ENCODE data around the gene METTL21A. TPM values are rescaled to one million over a fixed set of nuclear protein-coding genes. Genes with fewer than 3 reads are reported as not detected.

Gene METTL21A
- 37.1 and 40.8 TPM in 2 replicates for polyA plus RNA-seq
- 20.8 and 28.5 TPM in 2 replicates for polyA minus RNA-seq

DNA sequence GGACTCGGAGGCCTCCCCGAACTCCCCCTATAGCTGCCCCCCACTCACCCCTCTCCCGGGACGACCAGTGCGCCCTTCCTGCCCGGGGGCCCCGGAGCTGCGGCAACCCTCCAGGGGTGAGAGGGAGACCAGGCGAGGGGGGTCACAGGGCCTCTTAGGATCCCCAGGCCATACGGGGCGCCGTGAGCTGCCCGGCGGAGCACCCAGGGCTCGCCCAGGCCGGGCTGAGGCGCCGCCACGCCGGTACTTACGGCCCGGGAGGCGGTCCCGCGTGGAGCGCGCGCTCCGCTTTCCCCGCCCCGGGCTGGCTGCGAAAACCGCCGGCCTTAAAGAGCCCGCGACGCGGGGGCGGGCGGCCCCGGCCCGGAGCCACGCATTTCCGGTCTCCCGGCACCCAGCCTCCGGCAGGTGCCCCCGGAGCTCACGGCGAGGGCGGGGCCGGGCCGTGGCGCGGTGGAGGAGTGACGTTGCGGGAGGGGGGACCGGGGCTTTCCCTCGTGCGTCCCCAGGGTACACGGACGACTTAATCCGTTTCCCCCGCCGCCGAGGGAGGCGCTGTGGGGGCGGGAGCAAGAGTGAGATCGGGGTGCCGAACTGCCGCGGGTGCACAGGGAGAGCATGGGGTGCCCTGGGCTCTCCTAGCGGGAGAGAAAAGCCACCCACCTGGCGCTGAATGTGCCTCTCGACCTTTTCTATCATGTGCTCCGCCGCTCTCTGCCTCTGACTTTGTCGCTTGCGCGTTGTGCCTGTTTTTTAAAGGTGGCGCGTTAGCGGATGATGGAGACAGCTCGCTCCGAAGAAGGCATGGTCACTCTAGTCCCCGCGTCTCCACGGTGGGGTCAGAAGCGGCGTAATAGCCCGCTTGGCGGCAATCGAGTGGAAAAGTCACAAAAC lies at the start of gene METTL21A:
Gene METTL21A, minus strand, starts transcription at position 381 of the 894 bp plus-strand sequence. CDS start 1,019 bp downstream, outside the sequence.
- no peaks in the 10 kb centered on the region for H4K20me1 ChIP-seq (ENCODE audit: insufficient read depth)
- peak within 1 kb of the TSS; percentile 80 for H3K27ac ChIP-seq (ENCODE audit: low read length)
- H3K4me3 ChIP-seq (ENCODE audit: low read length): peak within 1 kb of the TSS; percentile 95

DNA sequence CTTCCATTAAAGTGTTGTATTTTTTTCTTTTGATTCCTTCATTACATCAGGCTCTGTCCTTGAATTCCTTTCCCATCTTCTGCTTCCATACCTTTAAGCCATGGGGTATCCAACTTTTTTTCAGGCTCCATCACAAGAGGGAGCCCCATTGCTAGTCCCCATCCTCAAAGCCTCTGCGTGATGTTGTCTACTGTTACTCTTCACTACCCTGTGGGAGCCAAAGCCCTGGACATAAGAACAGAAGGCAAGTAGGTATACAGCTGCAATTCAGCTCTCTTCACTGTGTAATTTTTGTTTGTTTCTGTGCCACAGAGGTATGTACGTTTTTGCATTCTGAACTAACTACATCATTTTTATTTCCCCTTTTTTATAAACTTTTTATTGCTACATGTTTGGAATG lies 49.6 kb upstream of the METTL21A start:
- Histone ChIP-seq H3F3A (ENCODE audit: insufficient read depth, low read length, poor library complexity, severe bottlenecking) (no peaks in the 10 kb centered on the region), H3K27ac (ENCODE audit: low read length) (no peak overlapping the region), H3K79me2 (replicated peaks; ENCODE audit: insufficient read depth, low read length) (no peaks in the 10 kb centered on the region), H3K9ac (ENCODE audit: low read length) (no peak overlapping the region), H2AFZ (ENCODE audit: low read depth, low read length) (no peak overlapping the region), H3K36me3 (ENCODE audit: insufficient read depth, low read length) (no peaks in the 10 kb centered on the region), H4K20me1 (ENCODE audit: insufficient read depth) (no peaks in the 10 kb centered on the region), H3K9me3 (ENCODE audit: low read length) (no peaks in the 10 kb centered on the region), H3K9me2 (ENCODE audit: insufficient read depth, low read length) (no peaks in the 10 kb centered on the region), H3K27me3 (ENCODE audit: insufficient read depth, low read depth, low read length) (no peaks in the 10 kb centered on the region), H3K4me2 (ENCODE audit: low read length) (no peak overlapping the region), H3K4me3 (ENCODE audit: low read length) (no peak overlapping the region)
- TF ChIP-seq SMC3 (conservative IDR thresholded peaks at IDR 0.05; ENCODE audit: poor library complexity): no peak
- TF ChIP-seq POLR2AphosphoS5 (IDR thresholded peaks at IDR 0.05): no peak

More for the DNA sequence above, at the start of gene METTL21A:
- Histone ChIP-seq H3K9me3 (ENCODE audit: low read length) (no peaks in the 10 kb centered on the region), H3K9ac (ENCODE audit: low read length) (peak within 1 kb of the TSS; percentile 84), H3K27me3 (ENCODE audit: insufficient read depth, low read depth, low read length) (no peaks in the 10 kb centered on the region), H3K36me3 (ENCODE audit: insufficient read depth, low read length) (no peaks in the 10 kb centered on the region), H3F3A (ENCODE audit: insufficient read depth, low read length, poor library complexity, severe bottlenecking) (no peaks in the 10 kb centered on the region), H3K9me2 (ENCODE audit: insufficient read depth, low read length) (no peaks in the 10 kb centered on the region), H3K4me2 (ENCODE audit: low read length) (peak within 1 kb of the TSS; percentile 91), H3K79me2 (replicated peaks; ENCODE audit: insufficient read depth, low read length) (no peaks in the 10 kb centered on the region), H2AFZ (ENCODE audit: low read depth, low read length) (peak within 1 kb of the TSS; percentile 76)
- TF ChIP-seq SMC3 (conservative IDR thresholded peaks at IDR 0.05; ENCODE audit: poor library complexity) (peak; percentile 34), EP300 (conservative IDR thresholded peaks at IDR 0.05; ENCODE audit: poor library complexity, severe bottlenecking) (peak; percentile 31), TAF1 (IDR thresholded peaks at IDR 0.05; ENCODE audit: low read depth) (peak; percentile 37), MXI1 (conservative IDR thresholded peaks at IDR 0.05; ENCODE audit: poor library complexity, severe bottlenecking) (peak; percentile 98), EZH2 (IDR thresholded peaks at IDR 0.05; ENCODE audit: borderline replicate concordance, insufficient read depth, low read length, poor library complexity, severe bottlenecking) (no peak), POLR2AphosphoS5 (IDR thresholded peaks at IDR 0.05) (peak; percentile 47), RAD21 (conservative IDR thresholded peaks at IDR 0.05) (peak; percentile 40)
- TF ChIP-seq, protein P1, sequence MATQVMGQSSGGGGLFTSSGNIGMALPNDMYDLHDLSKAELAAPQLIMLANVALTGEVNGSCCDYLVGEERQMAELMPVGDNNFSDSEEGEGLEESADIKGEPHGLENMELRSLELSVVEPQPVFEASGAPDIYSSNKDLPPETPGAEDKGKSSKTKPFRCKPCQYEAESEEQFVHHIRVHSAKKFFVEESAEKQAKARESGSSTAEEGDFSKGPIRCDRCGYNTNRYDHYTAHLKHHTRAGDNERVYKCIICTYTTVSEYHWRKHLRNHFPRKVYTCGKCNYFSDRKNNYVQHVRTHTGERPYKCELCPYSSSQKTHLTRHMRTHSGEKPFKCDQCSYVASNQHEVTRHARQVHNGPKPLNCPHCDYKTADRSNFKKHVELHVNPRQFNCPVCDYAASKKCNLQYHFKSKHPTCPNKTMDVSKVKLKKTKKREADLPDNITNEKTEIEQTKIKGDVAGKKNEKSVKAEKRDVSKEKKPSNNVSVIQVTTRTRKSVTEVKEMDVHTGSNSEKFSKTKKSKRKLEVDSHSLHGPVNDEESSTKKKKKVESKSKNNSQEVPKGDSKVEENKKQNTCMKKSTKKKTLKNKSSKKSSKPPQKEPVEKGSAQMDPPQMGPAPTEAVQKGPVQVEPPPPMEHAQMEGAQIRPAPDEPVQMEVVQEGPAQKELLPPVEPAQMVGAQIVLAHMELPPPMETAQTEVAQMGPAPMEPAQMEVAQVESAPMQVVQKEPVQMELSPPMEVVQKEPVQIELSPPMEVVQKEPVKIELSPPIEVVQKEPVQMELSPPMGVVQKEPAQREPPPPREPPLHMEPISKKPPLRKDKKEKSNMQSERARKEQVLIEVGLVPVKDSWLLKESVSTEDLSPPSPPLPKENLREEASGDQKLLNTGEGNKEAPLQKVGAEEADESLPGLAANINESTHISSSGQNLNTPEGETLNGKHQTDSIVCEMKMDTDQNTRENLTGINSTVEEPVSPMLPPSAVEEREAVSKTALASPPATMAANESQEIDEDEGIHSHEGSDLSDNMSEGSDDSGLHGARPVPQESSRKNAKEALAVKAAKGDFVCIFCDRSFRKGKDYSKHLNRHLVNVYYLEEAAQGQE (IDR thresholded peaks at IDR 0.05; ENCODE audit: borderline replicate concordance): no peak
- TF ChIP-seq, protein P2, sequence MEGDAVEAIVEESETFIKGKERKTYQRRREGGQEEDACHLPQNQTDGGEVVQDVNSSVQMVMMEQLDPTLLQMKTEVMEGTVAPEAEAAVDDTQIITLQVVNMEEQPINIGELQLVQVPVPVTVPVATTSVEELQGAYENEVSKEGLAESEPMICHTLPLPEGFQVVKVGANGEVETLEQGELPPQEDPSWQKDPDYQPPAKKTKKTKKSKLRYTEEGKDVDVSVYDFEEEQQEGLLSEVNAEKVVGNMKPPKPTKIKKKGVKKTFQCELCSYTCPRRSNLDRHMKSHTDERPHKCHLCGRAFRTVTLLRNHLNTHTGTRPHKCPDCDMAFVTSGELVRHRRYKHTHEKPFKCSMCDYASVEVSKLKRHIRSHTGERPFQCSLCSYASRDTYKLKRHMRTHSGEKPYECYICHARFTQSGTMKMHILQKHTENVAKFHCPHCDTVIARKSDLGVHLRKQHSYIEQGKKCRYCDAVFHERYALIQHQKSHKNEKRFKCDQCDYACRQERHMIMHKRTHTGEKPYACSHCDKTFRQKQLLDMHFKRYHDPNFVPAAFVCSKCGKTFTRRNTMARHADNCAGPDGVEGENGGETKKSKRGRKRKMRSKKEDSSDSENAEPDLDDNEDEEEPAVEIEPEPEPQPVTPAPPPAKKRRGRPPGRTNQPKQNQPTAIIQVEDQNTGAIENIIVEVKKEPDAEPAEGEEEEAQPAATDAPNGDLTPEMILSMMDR (IDR thresholded peaks at IDR 0.05; ENCODE audit: poor library complexity, severe bottlenecking): peak; percentile 72

All from neural cell (in vitro differentiated cells).